Endothelial cell of umbilical vein (primary cell): ENCODE measurements around the gene NFATC4. TPM values are rescaled to one million over a fixed set of nuclear protein-coding genes. Genes with fewer than 3 reads are reported as not detected.

Experiments used
- BruUV-seq: library from RNA; stranded (reverse); fragments of 400-500 nt; replicated peaks from 2 replicates; lab custom pipeline; 2021; lab: Mats Ljungman, UMichigan
- CTCF ChIA-PET: fragments of 300-600, 350-600 bp; sonication (Branson Sonifier 250); formaldehyde crosslinking; loops from one replicate; lab custom pipeline; 2021; ENCODE audit warnings: antibody characterized with exemption, inconsistent platforms; lab: Charles Lee
- POLR2A ChIA-PET: fragments of 300-600, 350-600 bp; sonication (Branson Sonifier 250); formaldehyde crosslinking; loops from one replicate; lab custom pipeline; 2021; ENCODE audit warnings: antibody characterized with exemption, inconsistent platforms; lab: Charles Lee
- DNase-seq: peaks from one replicate; pipeline ENCODE4 v3.0.0-alpha.2; 2011; ENCODE audit warnings: low read depth, low spot score
- FAIRE-seq: peaks from 2 replicates; lab custom pipeline; 2011; peaks lifted over from hg19 to GRCh38; lab: Jason Lieb, UNC
- H2AFZ ChIP-seq: 2 replicates; pipeline ENCODE4 v1.6.0; 2012; ENCODE audit warnings: low read depth, low read length, control low read depth, inconsistent platforms
- H3K27ac ChIP-seq: 2 replicates; pipeline ENCODE4 v1.5.1; 2011; ENCODE audit warnings: low read depth, mild to moderate bottlenecking, control low read depth, low read length, moderate library complexity; ENCODE audit not compliant: insufficient read depth
- H3K27me3 ChIP-seq, 2 experiments: 2 replicates each; pipeline versions ENCODE4 v1.6.0 to v1.6.1; 2011; ENCODE audit warnings: low read length in 2 of 2, mixed read lengths in 1 of 2; ENCODE audit not compliant: control insufficient read depth in 2 of 2, insufficient read depth in 2 of 2
- H3K36me3 ChIP-seq, 2 experiments: 2 replicates in 1 of 2; 3 replicates in 1 of 2; pipeline ENCODE4 v1.5.1; 2011; ENCODE audit warnings: low read length in 2 of 2, mild to moderate bottlenecking in 1 of 2, moderate library complexity in 1 of 2; ENCODE audit not compliant: control insufficient read depth in 2 of 2, insufficient read depth in 2 of 2; ENCODE audit errors: extremely low read depth in 1 of 2
- H3K4me1 ChIP-seq: 3 replicates; pipeline ENCODE4 v1.5.1; 2011; ENCODE audit warnings: mild to moderate bottlenecking, low read length; ENCODE audit not compliant: control insufficient read depth, insufficient read depth; ENCODE audit errors: extremely low read depth
- H3K4me2 ChIP-seq: 2 replicates; pipeline ENCODE4 v1.6.1; 2011; ENCODE audit warnings: low read length, control low read depth, mixed read lengths; ENCODE audit not compliant: insufficient read depth
- H3K4me3 ChIP-seq, 3 experiments: fragments of 200-600 bp in 1 of 3; sonication (generic), shearing (Covaris generic) in 1 of 3; replicated peaks in 1 of 3; 2 replicates each; pipeline ENCODE4 v1.5.1; 2011 to 2016; ENCODE audit warnings: control low read depth in 3 of 3, low read length in 3 of 3, mild to moderate bottlenecking in 2 of 3, inconsistent platforms in 1 of 3, low read depth in 1 of 3, moderate library complexity in 1 of 3; ENCODE audit not compliant: insufficient read depth in 1 of 3
- H3K79me2 ChIP-seq: 2 replicates; pipeline ENCODE4 v1.6.0; 2012; ENCODE audit warnings: low read length, inconsistent platforms; ENCODE audit not compliant: control insufficient read depth, insufficient read depth
- H3K9ac ChIP-seq: replicated peaks from 2 replicates; pipeline ENCODE3; 2011; ENCODE audit warnings: low read length, control low read depth; ENCODE audit not compliant: insufficient read depth; ENCODE audit errors: extremely low read depth
- H3K9me1 ChIP-seq: replicated peaks from 3 replicates; pipeline ENCODE4 v1.6.0; 2011; ENCODE audit warnings: mild to moderate bottlenecking, low read length; ENCODE audit not compliant: control insufficient read depth, insufficient read depth; ENCODE audit errors: extremely low read depth
- H3K9me3 ChIP-seq: replicated peaks from 2 replicates; pipeline ENCODE4 v1.5.1; 2012; ENCODE audit warnings: low read length, inconsistent platforms; ENCODE audit not compliant: control insufficient read depth, insufficient read depth
- H4K20me1 ChIP-seq: replicated peaks from 2 replicates; pipeline ENCODE3; 2011; ENCODE audit warnings: mild to moderate bottlenecking, low read length; ENCODE audit not compliant: control insufficient read depth, insufficient read depth; ENCODE audit errors: extremely low read depth
- EZH2 ChIP-seq: IDR thresholded peaks from 2 replicates; pipeline ENCODE4 v1.6.1; 2012; ENCODE audit warnings: borderline replicate concordance, low read depth, mild to moderate bottlenecking, moderate library complexity, low read length, inconsistent platforms; ENCODE audit not compliant: severe bottlenecking
- FOS ChIP-seq: IDR thresholded peaks from 2 replicates; pipeline ENCODE4 v1.6.1; 2011; ENCODE audit warnings: mild to moderate bottlenecking, low read length, moderate library complexity, borderline replicate concordance; ENCODE audit not compliant: insufficient read depth
- JUN ChIP-seq: IDR thresholded peaks from 2 replicates; pipeline ENCODE4 v1.6.1; 2011; ENCODE audit warnings: borderline replicate concordance, low read depth; ENCODE audit not compliant: insufficient read length, insufficient read depth
- MYC ChIP-seq: IDR thresholded peaks from one replicate; pipeline ENCODE4 v1.6.1; 2011; ENCODE audit warnings: mild to moderate bottlenecking, low read depth, low read length
- POLR2A ChIP-seq: IDR thresholded peaks from 2 replicates; pipeline ENCODE4 v1.6.1; 2012; ENCODE audit warnings: low read depth, mild to moderate bottlenecking, control low read depth, low read length
- POLR2AphosphoS5 ChIP-seq: IDR thresholded peaks from 2 replicates; pipeline ENCODE4 v1.6.1; 2012; ENCODE audit warnings: low read depth, mild to moderate bottlenecking, control low read depth, low read length, moderate library complexity; ENCODE audit not compliant: insufficient read depth
- dilution Hi-C: fragments of 300-500 bp; cut with MboI; formaldehyde crosslinking; loops from one replicate; pipeline ENCODE4 v1.15.0; 2019; ENCODE audit warnings: low sequenced_read_pairs; ENCODE audit not compliant: extremely low pct_ligation_motif_present
- intact Hi-C: fragments of 100-400 bp; cut with micrococcal nuclease; formaldehyde crosslinking; loops from one replicate; pipeline ENCODE4 v1.10.0; 2022
- polyA plus RNA-seq, 4 experiments: library from polyadenylated mRNA; depleted of rRNA in 3 of 4; stranded (reverse) in 3 of 4; unstranded in 1 of 4; fragments of >200 nt; gene quantifications; 2 replicates each; pipeline versions ENCODE4 v1.2.1 to v1.2.3, GENCODE V29; 2011 to 2012; ENCODE audit warnings: missing spikeins in 1 of 4
- total RNA-seq: library from RNA; stranded (reverse); gene quantifications from 2 replicates; pipeline ENCODE4 v1.2.3, GENCODE V29; 2021
- TF ChIP-seq, protein P1 (sequence below): IDR thresholded peaks from 2 replicates; pipeline ENCODE4 v1.6.1; 2011; ENCODE audit not compliant: insufficient read depth, insufficient read length
- TF ChIP-seq, protein P2 (sequence below), 2 donors: IDR thresholded peaks; 1 replicate in 1 of 2; 2 replicates in 1 of 2; pipeline ENCODE4 v1.5.1; 2011; ENCODE audit warnings: low read length in 2 of 2, mild to moderate bottlenecking in 2 of 2, moderate library complexity in 2 of 2, control low read depth in 1 of 2, inconsistent platforms in 1 of 2, low read depth in 1 of 2; ENCODE audit not compliant: insufficient read depth in 1 of 2; ENCODE audit errors: extremely low read depth in 1 of 2

Gene NFATC4
- total and polyA plus RNA-seq, 2 donors (not counting 3 experiments of a cell fraction or from before 2014, with no cell fraction given): 79.5 to 88.1 TPM

DNA sequence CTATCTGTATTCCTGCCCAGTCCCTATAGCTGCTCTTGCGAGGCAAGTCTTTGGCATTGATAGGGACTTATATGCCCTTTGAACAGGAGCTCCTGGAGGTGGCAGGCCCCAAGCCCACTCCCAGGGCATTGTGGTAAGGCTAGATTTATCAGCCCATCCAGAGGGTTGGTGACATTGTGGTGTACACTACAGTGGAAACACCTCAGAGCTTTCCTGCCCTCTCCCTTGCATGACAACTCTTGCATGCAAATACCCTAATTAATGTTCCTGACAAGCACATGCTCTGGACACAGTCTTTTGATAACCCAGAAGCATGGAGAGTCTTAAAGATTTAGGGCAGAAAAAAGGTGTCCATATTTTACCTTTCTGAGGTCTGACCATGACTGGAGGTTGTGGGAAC lies 27.4 kb upstream of the NFATC4 start:
- Histone ChIP-seq H3K79me2 (no peaks in the 10 kb centered on the region), H3K9me1 (no peaks in the 10 kb centered on the region), H3K4me1 (peaks cover 17% of the 10 kb centered on the region), H3K9me3 (no peaks in the 10 kb centered on the region), H4K20me1 (no peaks in the 10 kb centered on the region), H3K36me3 (no peaks in the 10 kb centered on the region), H3K9ac (no peak overlapping the region), H3K27ac (no peak overlapping the region), H3K4me3 (no peak overlapping the region), H2AFZ (no peak overlapping the region), H3K4me2 (no peak overlapping the region), H3K27me3 (peaks cover 5 to 9% of the 10 kb centered on the region in 2 experiments)
- TF ChIP-seq JUN: no peak
- no peak for TF ChIP-seq POLR2AphosphoS5
- intact Hi-C loops: no loop called here
- BruUV-seq: no TSS peak
- POLR2A ChIA-PET: no interaction called here
- DNase-seq (no peak), FAIRE-seq (no peak)
- dilution Hi-C loops: no loop called here
- CTCF ChIA-PET: interaction anchor here (0.9 to 20.1 kb wide), 4 partner anchors 8 to 93 kb away, joined by 3 to 811 read pairs (median 10); partner anchors contain the start of genes CBLN3 and KHNYN

DNA sequence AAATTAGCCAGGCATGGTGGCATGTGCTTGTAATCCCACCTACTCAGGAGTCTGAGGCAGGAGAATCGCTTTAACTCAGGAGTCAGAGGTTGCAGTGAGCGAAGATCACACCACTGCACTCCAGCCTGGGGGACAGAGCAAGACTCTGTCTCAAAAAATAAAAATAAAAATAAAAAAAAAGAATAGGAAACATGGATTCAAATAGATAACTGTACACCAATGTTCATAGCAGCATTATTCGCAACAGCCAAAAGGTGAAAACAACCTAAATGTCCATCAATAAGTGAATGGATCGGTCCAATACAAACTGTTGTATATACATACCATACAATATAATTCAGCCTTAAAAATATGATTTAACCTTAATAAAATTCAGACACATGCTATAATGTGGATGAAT lies 25.1 kb upstream of the NFATC4 start:
- no peak overlapping the region for H2AFZ ChIP-seq
- H3K79me2 ChIP-seq: no peaks in the 10 kb centered on the region
- DNase-seq (no peak), FAIRE-seq (no peak)
- H3K36me3 ChIP-seq: no peaks in the 10 kb centered on the region
- dilution Hi-C loops: no loop called here
- peaks cover 8 to 9% of the 10 kb centered on the region in 2 experiments for H3K27me3 ChIP-seq
- intact Hi-C loops: no loop called here
- H3K9ac ChIP-seq: no peak overlapping the region
- no peaks in the 10 kb centered on the region for H4K20me1 ChIP-seq
- POLR2A ChIA-PET: no interaction called here
- BruUV-seq: no TSS peak
- CTCF ChIA-PET: interaction anchor here (1.6 to 5.7 kb wide), 3 partner anchors 8 to 89 kb away, joined by 6 to 57 read pairs (median 7); partner anchors contain the start of gene ADCY4
- no peaks in the 10 kb centered on the region for H3K9me1 ChIP-seq
- H3K4me1 ChIP-seq: peaks cover 10% of the 10 kb centered on the region
- H3K9me3 ChIP-seq: no peaks in the 10 kb centered on the region
- no peak overlapping the region for H3K4me2 ChIP-seq
- no peak for TF ChIP-seq JUN
- TF ChIP-seq EZH2: no peak
- no peak for TF ChIP-seq POLR2AphosphoS5
- TF ChIP-seq MYC: no peak
- TF ChIP-seq, protein P1, sequence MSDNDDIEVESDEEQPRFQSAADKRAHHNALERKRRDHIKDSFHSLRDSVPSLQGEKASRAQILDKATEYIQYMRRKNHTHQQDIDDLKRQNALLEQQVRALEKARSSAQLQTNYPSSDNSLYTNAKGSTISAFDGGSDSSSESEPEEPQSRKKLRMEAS: no peak
- no peak for TF ChIP-seq FOS
- no peak for TF ChIP-seq POLR2A
- TF ChIP-seq, protein P2, sequence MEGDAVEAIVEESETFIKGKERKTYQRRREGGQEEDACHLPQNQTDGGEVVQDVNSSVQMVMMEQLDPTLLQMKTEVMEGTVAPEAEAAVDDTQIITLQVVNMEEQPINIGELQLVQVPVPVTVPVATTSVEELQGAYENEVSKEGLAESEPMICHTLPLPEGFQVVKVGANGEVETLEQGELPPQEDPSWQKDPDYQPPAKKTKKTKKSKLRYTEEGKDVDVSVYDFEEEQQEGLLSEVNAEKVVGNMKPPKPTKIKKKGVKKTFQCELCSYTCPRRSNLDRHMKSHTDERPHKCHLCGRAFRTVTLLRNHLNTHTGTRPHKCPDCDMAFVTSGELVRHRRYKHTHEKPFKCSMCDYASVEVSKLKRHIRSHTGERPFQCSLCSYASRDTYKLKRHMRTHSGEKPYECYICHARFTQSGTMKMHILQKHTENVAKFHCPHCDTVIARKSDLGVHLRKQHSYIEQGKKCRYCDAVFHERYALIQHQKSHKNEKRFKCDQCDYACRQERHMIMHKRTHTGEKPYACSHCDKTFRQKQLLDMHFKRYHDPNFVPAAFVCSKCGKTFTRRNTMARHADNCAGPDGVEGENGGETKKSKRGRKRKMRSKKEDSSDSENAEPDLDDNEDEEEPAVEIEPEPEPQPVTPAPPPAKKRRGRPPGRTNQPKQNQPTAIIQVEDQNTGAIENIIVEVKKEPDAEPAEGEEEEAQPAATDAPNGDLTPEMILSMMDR (IDR thresholded peaks at IDR 0.05; ENCODE audit: extremely low read depth in 1 of 2, insufficient read depth in 1 of 2, low read depth in 1 of 2, low read length in 2 of 2): no peak
- no peak overlapping the region for H3K4me3 ChIP-seq
- no peak overlapping the region for H3K27ac ChIP-seq
